Nephron progenitor cell (in vitro differentiated cells): ENCODE measurements around the gene CASP2.

Experiments used
- DNase-seq: peaks from one replicate; pipeline ENCODE4 v3.0.0; 2021
- H3K27ac Mint-ChIP-seq: 2 replicates; pipeline ENCODE4 v1.8.0; 2021; ENCODE audit warnings: mild to moderate bottlenecking, moderate library complexity, mixed read lengths
- H3K27me3 Mint-ChIP-seq: 2 replicates; pipeline ENCODE4 v1.8.0; 2021; ENCODE audit warnings: mild to moderate bottlenecking, low read depth, mixed read lengths; ENCODE audit not compliant: poor library complexity
- H3K36me3 Mint-ChIP-seq: 2 replicates; pipeline ENCODE4 v1.8.0; 2021; ENCODE audit warnings: low read depth, mixed read lengths
- H3K4me1 Mint-ChIP-seq: 2 replicates; pipeline ENCODE4 v1.8.0; 2021; ENCODE audit warnings: mixed read lengths
- H3K4me3 Mint-ChIP-seq: 2 replicates; pipeline ENCODE4 v1.8.0; 2021; ENCODE audit warnings: mild to moderate bottlenecking, moderate library complexity, mixed read lengths
- H3K9me3 Mint-ChIP-seq: 2 replicates; pipeline ENCODE4 v1.8.0; 2021; ENCODE audit warnings: mild to moderate bottlenecking, moderate library complexity, mixed read lengths
- TF ChIP-seq, protein P1 (sequence below): fragments of 200-600 bp; sonication (generic); IDR thresholded peaks from 2 replicates; pipeline ENCODE4 v1.5.0; 2021; ENCODE audit warnings: antibody characterized with exemption

Gene CASP2

DNA sequence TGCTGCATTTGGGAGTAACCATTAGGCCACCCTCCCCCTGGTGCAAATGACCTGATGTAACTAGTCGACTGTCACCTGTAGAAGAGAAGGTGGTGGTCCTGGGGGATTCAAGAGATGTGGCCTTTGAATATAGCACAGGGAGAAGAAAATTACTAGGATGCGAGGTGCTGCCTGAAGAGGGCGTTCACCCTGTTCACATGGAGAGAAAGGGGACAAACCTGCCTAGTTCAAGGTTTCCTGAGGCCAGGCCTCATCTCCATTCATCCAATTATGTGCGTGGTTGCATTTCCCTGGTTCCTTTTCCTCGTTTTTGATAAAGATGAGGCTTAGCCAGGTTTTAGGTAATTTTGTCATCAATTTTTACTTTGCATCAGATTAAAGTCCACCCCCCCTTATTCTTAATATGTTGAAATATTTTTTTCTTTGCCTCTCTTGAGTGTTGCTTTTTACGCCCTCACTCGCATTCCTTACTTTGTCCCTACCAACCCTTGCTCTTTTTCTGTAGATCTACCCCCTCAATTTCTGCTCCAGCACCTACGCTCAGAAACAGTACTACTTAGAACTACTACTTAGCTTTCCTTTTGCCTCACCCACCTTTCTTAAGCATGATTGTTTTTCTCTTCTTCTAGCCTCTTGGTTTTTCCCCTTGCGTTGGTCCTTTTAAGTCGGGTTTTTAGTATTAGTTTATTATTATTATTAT, 41.5 kb downstream of the CASP2 start:
- H3K4me1 Mint-ChIP-seq: peaks cover 15% of the 10 kb centered on the region
- peaks cover 4% of the 10 kb centered on the region for H3K27me3 Mint-ChIP-seq
- H3K36me3 Mint-ChIP-seq: no peaks in the 10 kb centered on the region
- no peak for DNase-seq
- TF ChIP-seq, protein P1, sequence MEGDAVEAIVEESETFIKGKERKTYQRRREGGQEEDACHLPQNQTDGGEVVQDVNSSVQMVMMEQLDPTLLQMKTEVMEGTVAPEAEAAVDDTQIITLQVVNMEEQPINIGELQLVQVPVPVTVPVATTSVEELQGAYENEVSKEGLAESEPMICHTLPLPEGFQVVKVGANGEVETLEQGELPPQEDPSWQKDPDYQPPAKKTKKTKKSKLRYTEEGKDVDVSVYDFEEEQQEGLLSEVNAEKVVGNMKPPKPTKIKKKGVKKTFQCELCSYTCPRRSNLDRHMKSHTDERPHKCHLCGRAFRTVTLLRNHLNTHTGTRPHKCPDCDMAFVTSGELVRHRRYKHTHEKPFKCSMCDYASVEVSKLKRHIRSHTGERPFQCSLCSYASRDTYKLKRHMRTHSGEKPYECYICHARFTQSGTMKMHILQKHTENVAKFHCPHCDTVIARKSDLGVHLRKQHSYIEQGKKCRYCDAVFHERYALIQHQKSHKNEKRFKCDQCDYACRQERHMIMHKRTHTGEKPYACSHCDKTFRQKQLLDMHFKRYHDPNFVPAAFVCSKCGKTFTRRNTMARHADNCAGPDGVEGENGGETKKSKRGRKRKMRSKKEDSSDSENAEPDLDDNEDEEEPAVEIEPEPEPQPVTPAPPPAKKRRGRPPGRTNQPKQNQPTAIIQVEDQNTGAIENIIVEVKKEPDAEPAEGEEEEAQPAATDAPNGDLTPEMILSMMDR: no peak
- no peak overlapping the region for H3K27ac Mint-ChIP-seq
- H3K4me3 Mint-ChIP-seq: no peak overlapping the region
- no peaks in the 10 kb centered on the region for H3K9me3 Mint-ChIP-seq

GRCh38 chr7:143331179-143331801, 43.1 kb downstream of the CASP2 start:
- H3K36me3 Mint-ChIP-seq: no peaks in the 10 kb centered on the region
- H3K9me3 Mint-ChIP-seq: no peaks in the 10 kb centered on the region
- no peak for DNase-seq
- TF ChIP-seq, protein P1: no peak
- H3K4me3 Mint-ChIP-seq: no peak overlapping the region
- H3K27me3 Mint-ChIP-seq: peaks cover 15% of the 10 kb centered on the region
- no peak overlapping the region for H3K27ac Mint-ChIP-seq
- H3K4me1 Mint-ChIP-seq: peaks cover 6% of the 10 kb centered on the region

GRCh38 chr7:143334244-143334643, 46.1 kb downstream of the CASP2 start:
- no peak for DNase-seq
- no peaks in the 10 kb centered on the region for H3K4me1 Mint-ChIP-seq
- no peaks in the 10 kb centered on the region for H3K36me3 Mint-ChIP-seq
- H3K9me3 Mint-ChIP-seq: no peaks in the 10 kb centered on the region
- H3K27me3 Mint-ChIP-seq: peaks cover 31% of the 10 kb centered on the region
- TF ChIP-seq, protein P1: no peak
- no peak overlapping the region for H3K27ac Mint-ChIP-seq
- H3K4me3 Mint-ChIP-seq: no peak overlapping the region

GRCh38 chr7:143337216-143337615, 49.1 kb downstream of the CASP2 start:
- TF ChIP-seq, protein P1: no peak
- H3K4me3 Mint-ChIP-seq: no peak overlapping the region
- no peaks in the 10 kb centered on the region for H3K4me1 Mint-ChIP-seq
- no peak overlapping the region for H3K27ac Mint-ChIP-seq
- peaks cover 47% of the 10 kb centered on the region for H3K27me3 Mint-ChIP-seq
- DNase-seq: no peak
- H3K36me3 Mint-ChIP-seq: no peaks in the 10 kb centered on the region
- H3K9me3 Mint-ChIP-seq: no peaks in the 10 kb centered on the region

GRCh38 chr7:143341842-143342241, 53.7 kb downstream of the CASP2 start:
- no peak overlapping the region for H3K27ac Mint-ChIP-seq
- TF ChIP-seq, protein P1: no peak
- H3K36me3 Mint-ChIP-seq: no peaks in the 10 kb centered on the region
- H3K9me3 Mint-ChIP-seq: no peaks in the 10 kb centered on the region
- H3K4me1 Mint-ChIP-seq: peaks cover 5% of the 10 kb centered on the region
- no peak for DNase-seq
- H3K4me3 Mint-ChIP-seq: no peak overlapping the region
- peaks cover 58% of the 10 kb centered on the region for H3K27me3 Mint-ChIP-seq

- TF ChIP-seq, protein P1: no peak
- Mint-ChIP-seq H3K4me1 (peaks cover 5% of the 10 kb centered on the region), H3K9me3 (no peaks in the 10 kb centered on the region), H3K4me3 (no peak overlapping the region), H3K27ac (no peak overlapping the region), H3K27me3 (peaks cover 68% of the 10 kb centered on the region), H3K36me3 (no peaks in the 10 kb centered on the region)
- DNase-seq: no peak
These were observed 55.4 kb downstream of the CASP2 start for GRCh38 chr7:143343596-143343995.
